Activated B cell treated with CpG ODN at 0.5 μM for 24 hours (primary cell): Measurements from ENCODE around the gene FLYWCH1. TPM values are rescaled to one million over a fixed set of nuclear protein-coding genes. Genes with fewer than 3 reads are reported as not detected.
A peak's percentile ranks its signal among the peaks of the same experiment; 100 is the strongest.

Experiments used
- ATAC-seq: fragments of 200-7000 bp; cut with Tn5 transposase; one replicate; pipeline ENCODE4 v1.10.0; 2021; ENCODE audit warnings: low read depth, mild to moderate bottlenecking, moderate library complexity
- CTCF ChIA-PET: fragments of 350-600 bp; sonication (Branson Sonifier 250); formaldehyde crosslinking; loops from one replicate; lab custom pipeline; 2021; ENCODE audit warnings: antibody characterized with exemption; lab: Charles Lee
- POLR2A ChIA-PET: fragments of 350-600 bp; sonication (Branson Sonifier 250); formaldehyde crosslinking; loops from one replicate; lab custom pipeline; 2021; ENCODE audit warnings: antibody characterized with exemption; lab: Charles Lee
- DNase-seq: peaks from one replicate; pipeline ENCODE4 v3.0.0; 2022
- H3K27ac Mint-ChIP-seq: one replicate; pipeline ENCODE4 v1.8.0; 2020; ENCODE audit warnings: mixed read lengths
- H3K27me3 Mint-ChIP-seq: one replicate; pipeline ENCODE4 v1.8.0; 2021; ENCODE audit warnings: mixed read lengths
- H3K36me3 Mint-ChIP-seq: one replicate; pipeline ENCODE4 v1.8.0; 2021; ENCODE audit warnings: low read depth, mixed read lengths
- H3K4me1 Mint-ChIP-seq: one replicate; pipeline ENCODE4 v1.8.0; 2021; ENCODE audit warnings: mixed read lengths
- H3K4me3 Mint-ChIP-seq: one replicate; pipeline ENCODE4 v1.8.0; 2020; ENCODE audit warnings: mild to moderate bottlenecking, mixed read lengths
- H3K9me3 Mint-ChIP-seq: one replicate; pipeline ENCODE4 v1.8.0; 2020; ENCODE audit warnings: mixed read lengths
- intact Hi-C: fragments of 100-400 bp; cut with micrococcal nuclease; formaldehyde crosslinking; loops from one replicate; pipeline ENCODE4 v1.15.1; 2024
- total RNA-seq: library from RNA; stranded (reverse); gene quantifications from 2 replicates; pipeline ENCODE4 v1.2.3, GENCODE V29; 2022
- TF ChIP-seq, protein P1 (sequence below): fragments of 200-600 bp; IDR thresholded peaks from one replicate; pipeline ENCODE4 v1.8.0; 2022; ENCODE audit warnings: antibody characterized with exemption, mild to moderate bottlenecking

FLYWCH1 gene
- total RNA-seq, 1 donor from 2014 or later: 59.9 TPM

DNA sequence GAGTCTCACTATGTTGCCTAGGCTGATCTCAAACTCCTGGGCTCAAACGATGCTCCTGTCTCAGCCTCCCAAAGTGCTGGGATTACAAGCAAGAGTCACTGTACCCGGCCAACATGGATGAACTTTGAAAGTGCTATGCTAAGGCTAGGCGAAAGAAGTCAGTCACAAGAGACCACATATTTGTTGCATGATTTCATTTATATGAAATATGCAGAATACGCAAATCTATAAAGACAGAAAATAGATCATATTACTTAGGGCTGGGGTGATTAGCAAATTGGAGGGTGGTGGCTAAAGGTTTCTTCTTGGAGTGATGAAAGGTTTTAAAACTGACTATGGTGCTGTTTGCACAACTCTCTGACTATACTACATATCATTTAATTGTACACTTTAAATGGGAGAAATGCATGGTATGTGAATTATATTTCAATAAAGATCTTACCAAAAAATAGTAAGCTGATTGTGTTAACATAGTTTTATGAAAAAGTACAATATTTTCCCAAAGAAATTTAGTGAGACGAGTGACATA, 1.2 kb upstream of the FLYWCH1 start:
- DNase-seq: no peak
- TF ChIP-seq, protein P1, sequence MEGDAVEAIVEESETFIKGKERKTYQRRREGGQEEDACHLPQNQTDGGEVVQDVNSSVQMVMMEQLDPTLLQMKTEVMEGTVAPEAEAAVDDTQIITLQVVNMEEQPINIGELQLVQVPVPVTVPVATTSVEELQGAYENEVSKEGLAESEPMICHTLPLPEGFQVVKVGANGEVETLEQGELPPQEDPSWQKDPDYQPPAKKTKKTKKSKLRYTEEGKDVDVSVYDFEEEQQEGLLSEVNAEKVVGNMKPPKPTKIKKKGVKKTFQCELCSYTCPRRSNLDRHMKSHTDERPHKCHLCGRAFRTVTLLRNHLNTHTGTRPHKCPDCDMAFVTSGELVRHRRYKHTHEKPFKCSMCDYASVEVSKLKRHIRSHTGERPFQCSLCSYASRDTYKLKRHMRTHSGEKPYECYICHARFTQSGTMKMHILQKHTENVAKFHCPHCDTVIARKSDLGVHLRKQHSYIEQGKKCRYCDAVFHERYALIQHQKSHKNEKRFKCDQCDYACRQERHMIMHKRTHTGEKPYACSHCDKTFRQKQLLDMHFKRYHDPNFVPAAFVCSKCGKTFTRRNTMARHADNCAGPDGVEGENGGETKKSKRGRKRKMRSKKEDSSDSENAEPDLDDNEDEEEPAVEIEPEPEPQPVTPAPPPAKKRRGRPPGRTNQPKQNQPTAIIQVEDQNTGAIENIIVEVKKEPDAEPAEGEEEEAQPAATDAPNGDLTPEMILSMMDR: no peak
- POLR2A ChIA-PET: interaction anchor here (0.8 to 1.7 kb wide), 3 partner anchors 13 to 28 kb away, joined by 3 to 11 read pairs (median 3); partner anchors contain the start of gene FLYWCH2
- Mint-ChIP-seq H3K27me3 (no peaks in the 10 kb centered on the region), H3K4me1 (peaks cover 38% of the 10 kb centered on the region), H3K9me3 (no peaks in the 10 kb centered on the region), H3K27ac (no peak overlapping the region), H3K36me3 (peaks cover 8% of the 10 kb centered on the region), H3K4me3 (no peak overlapping the region)
- ATAC-seq: no peak
- intact Hi-C loops: loop anchor here (2.0 to 10.0 kb wide), 3 partner anchors 14 to 238 kb away; partner anchors contain the start of gene SRRM2
- CTCF ChIA-PET: interaction anchor here (1.0 to 3.9 kb wide), 6 partner anchors 9 to 42 kb away, joined by 3 to 15 read pairs (median 5); partner anchors contain the start of gene FLYWCH2

DNA sequence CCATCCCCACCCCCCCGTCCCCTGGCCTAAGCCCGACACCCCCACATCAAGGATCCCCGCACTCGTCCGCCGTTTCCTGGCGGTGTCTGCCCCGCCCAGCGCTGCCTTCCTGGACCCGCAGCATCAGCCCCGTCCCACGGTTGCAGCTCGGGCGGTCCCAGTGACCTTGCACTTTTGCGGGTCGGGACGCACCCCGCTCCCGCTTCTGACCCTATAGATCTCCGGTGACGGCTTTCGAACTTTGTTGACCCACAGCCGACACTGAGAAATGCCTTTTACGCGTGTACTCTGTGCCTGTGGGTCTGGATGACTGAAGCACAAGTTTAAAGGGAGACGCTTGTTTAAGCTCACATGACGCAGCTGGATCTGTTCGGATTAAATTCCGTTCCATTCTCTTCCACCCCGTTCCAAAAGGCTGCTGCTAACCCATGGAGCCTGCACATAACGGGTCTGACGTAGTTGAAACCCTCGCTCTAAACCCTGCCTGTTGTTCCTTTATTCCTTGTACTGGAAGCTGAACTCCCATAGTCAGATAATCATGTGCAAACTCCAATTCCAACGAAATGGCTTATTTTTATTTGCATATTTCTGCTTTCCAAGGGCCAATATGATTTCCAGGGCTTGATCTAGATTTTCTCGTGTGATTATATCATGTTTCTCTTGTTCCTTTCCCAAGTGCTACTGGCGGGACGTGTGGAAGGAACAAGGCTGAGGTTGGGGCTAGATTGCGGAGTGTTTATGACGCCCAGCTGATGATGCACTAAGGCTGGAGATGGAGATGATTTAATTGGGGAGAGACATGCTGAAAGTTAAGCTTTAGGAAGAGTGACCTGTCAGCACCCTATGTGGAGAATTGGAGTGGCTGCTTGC, 834 bp downstream of the FLYWCH1 start:
- POLR2A ChIA-PET: interaction anchor here (0.6 to 3.3 kb wide), 13 partner anchors 9 to 375 kb away, joined by 3 to 30 read pairs (median 4); partner anchors contain the start of genes FLYWCH2, KCTD5, PDPK1 and SRRM2
- CTCF ChIA-PET: interaction anchor here (0.9 to 3.9 kb wide), 4 partner anchors 15 to 44 kb away, joined by 4 to 15 read pairs (median 6); partner anchors contain the start of gene FLYWCH2
- no peaks in the 10 kb centered on the region for H3K9me3 Mint-ChIP-seq
- peak overlapping the region; percentile 93 for H3K4me3 Mint-ChIP-seq
- H3K36me3 Mint-ChIP-seq: peaks cover 18% of the 10 kb centered on the region
- TF ChIP-seq, protein P1: no peak
- intact Hi-C loops: loop anchor here (1.0 to 10.0 kb wide), 3 partner anchors 8 to 240 kb away; partner anchors contain the start of gene SRRM2
- ATAC-seq (peak; percentile 14), DNase-seq (peak; percentile 34)
- peaks cover 21% of the 10 kb centered on the region for H3K4me1 Mint-ChIP-seq
- no peaks in the 10 kb centered on the region for H3K27me3 Mint-ChIP-seq
- peak overlapping the region; percentile 82 for H3K27ac Mint-ChIP-seq

DNA sequence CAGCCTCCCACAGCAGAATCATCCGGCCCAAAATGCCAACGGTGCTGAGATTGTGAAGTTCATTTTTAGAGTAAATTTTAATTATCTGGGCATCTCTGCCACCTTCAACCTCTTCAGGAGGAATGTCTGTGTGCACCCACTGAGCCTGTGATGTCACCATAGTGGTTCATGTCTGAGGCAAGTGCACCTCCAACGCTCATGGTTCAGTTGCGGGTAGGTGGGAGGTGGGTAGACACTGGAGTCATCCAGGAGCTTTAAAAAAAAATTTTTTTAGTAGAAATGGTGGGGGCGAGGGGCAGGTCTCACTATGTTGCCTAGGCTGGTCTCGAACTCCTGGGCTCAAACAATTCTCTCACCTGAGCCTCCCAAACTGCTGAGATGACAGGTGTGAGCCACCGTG, 1.9 kb downstream of the FLYWCH1 start:
- Mint-ChIP-seq H3K36me3 (peaks cover 20% of the 10 kb centered on the region), H3K27me3 (no peaks in the 10 kb centered on the region), H3K4me3 (peak overlapping the region; percentile 93), H3K27ac (no peak overlapping the region), H3K4me1 (peaks cover 21% of the 10 kb centered on the region), H3K9me3 (no peaks in the 10 kb centered on the region)
- CTCF ChIA-PET: interaction anchor here (0.9 to 3.9 kb wide), 2 partner anchors 38 to 45 kb away, joined by 4 to 15 read pairs; no protein-coding TSS in a partner anchor
- intact Hi-C loops: loop anchor here (5.0 to 10.0 kb wide), 2 partner anchors 159 to 241 kb away; partner anchors contain the start of gene SRRM2
- TF ChIP-seq, protein P1: no peak
- POLR2A ChIA-PET: interaction anchor here (1.3 to 3.3 kb wide), 2 partner anchors 45 to 107 kb away, joined by 3 to 30 read pairs; partner anchors contain the start of gene TNFRSF12A
- ATAC-seq (no peak), DNase-seq (no peak)

DNA sequence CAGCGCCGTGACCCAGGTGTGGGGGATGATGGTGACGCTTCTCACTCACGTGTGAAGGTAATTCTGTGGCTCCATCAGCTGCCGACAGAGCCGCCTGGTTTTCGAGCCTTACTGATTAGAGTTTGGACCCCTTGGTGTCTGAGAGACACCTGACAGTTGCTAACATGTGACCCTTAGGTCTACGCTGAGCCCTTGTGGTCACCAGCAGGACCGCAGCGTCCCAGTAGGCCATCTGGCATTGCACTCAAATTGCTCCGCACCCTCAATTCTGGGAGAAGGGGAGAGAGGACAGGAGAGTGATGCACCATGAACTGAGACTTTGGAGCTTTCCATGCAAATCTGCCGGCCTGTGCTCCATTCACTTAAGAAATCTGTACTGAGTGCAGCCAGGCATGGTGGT, 2.5 kb downstream of the FLYWCH1 start:
- peak overlapping the region; percentile 46 for H3K4me3 Mint-ChIP-seq
- CTCF ChIA-PET: no interaction called here
- TF ChIP-seq, protein P1: no peak

More for the DNA sequence above, 2.5 kb downstream of the FLYWCH1 start:
- Mint-ChIP-seq H3K36me3 (peaks cover 23% of the 10 kb centered on the region), H3K27ac (no peak overlapping the region), H3K4me1 (peaks cover 21% of the 10 kb centered on the region), H3K9me3 (no peaks in the 10 kb centered on the region), H3K27me3 (no peaks in the 10 kb centered on the region)
- DNase-seq: no peak
- POLR2A ChIA-PET: interaction anchor here (3.3 kb wide), 1 partner anchor 46 kb away, joined by 30 read pairs; no protein-coding TSS in a partner anchor
- ATAC-seq: no peak
- intact Hi-C loops: loop anchor here (5.0 to 10.0 kb wide), 2 partner anchors 159 to 242 kb away; partner anchors contain the start of gene SRRM2
